ENCODE results near the gene LRRC2.
"Not testable (repeated sequence)": the region's sequence is repeated elsewhere in the genome, so short reads cannot be mapped to it uniquely, and the experiment has no call there.

Gene LRRC2

DNA sequence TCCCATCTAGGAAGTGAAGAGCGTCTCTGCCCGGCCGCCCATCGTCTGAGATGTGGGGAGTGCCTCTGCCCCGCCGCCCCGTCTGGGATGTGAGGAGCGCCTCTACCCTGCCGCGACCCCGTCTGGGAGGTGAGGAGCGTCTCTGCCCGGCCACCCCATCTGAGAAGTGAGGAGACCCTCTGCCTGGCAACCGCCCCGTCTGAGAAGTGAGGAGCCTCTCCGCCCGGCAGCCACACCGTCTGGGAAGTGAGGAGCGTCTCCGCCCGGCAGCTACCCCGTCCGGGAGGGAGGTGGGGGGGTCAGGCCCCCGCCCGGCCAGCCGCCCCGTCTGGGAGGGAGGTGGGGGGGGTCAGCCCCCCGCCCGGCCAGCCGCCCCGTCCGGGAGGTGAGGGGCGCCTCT, 71.6 kb downstream of the LRRC2 start:
- DNase-seq = not testable (repeated sequence)

DNA sequence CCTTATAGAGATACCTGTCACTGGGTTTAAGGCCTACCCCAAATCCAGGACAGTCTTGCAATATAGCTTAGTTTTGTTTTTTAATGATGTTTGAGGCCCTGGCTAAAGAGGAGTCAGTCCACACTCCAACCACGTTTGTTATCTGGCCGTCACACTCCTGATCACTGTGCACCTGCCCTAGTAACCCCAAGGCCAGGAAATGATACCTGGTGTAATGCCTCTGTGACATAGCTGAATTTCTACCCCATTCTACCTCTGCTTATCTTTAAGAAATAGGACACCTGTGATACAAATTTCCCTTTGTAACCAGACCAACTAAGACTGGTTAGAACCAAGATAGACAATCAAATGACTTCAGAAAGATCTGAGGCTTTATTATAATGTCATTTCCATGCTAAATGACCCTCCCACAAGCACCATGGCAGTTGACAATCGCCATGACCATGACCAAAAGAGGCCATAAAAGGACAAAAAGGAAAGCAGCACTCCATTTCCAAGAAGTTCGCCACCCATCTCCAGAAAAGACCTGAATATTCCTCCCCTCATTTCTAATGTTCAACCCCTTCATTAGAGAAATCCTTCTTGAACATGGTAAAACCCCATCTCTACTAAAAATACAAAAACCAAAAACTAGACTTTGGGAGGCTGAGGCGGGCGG, 73.1 kb downstream of the LRRC2 start:
- no peak for DNase-seq

DNA sequence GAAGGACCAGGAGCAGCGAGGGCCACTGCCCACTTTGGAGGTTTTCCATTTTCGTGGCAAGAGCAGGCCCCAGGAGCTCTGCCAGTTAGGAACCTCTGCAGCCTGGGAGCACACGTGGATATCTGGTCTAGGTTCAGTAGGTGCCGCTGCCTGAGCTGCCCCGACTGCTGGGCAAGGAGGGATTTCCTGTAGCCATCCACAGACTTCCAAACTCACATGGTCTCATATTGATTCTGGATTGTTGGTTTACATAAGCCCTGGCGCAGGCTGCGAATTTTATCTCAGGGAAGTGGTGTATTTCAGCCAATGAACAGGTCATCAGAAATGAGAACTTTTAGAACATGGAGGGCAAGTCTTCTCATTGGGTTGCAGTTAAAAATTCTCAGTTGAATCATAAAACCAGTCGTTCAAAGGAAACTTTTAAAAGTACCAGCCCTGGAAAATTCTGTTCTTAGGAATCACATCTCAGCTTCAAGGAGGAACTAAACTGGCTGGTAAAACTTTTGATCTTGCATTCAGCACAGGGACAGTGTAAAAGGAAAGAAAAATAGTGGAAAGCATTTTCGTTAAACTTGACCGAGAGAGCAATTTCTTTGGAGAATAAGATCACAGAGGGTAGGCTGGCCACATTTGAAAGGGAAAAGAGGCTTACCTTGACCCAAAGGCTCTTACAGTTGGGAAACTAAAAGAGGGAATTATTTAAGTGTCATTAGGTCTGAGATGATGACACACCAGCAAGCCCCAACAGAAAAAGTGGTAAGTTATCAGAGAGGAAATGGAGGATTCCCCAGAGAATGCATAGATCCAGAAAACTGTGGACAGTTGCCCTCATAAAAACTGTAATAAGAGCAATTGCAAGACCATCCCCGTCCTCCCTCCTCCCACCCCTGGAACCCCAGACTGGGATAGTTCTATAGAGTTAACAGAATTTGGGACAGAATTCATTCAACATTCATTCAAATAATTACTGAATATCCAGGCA, 74.7 kb downstream of the LRRC2 start:
- DNase-seq = no peak

DNA sequence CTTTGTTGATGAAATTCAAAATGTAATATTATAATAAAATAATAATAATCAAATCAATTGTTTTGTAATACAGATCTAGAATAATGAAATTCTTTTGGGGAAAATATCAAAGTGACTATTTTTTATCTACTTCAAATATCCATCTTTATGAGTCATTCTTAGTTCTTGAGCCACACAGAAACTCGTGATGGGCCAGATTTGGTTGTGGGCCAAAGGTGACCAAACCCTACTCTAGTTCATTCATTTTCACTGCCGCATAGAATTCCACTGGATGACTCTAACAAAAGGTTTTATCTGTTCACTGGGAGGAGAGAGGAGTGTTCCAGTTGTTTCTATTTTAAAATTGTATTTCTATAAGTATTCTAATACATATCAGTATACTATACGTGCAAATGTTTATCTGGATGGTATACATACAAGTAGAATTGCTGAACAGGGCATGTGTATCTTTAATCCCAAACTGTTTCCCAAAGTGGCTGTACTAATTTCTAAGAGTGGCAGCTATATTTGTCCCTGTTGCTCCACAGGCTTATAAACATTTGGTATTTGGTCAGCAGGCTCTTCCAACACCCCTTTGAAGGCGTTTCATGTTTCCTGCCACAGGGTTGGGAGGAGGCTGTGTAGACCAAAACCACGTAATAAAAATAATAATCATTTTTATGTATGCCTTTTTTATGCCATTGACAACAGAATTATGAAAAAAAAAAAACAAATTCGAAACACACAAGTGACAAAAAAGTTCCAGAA, 75.6 kb downstream of the LRRC2 start:
- DNase-seq = no peak

DNA sequence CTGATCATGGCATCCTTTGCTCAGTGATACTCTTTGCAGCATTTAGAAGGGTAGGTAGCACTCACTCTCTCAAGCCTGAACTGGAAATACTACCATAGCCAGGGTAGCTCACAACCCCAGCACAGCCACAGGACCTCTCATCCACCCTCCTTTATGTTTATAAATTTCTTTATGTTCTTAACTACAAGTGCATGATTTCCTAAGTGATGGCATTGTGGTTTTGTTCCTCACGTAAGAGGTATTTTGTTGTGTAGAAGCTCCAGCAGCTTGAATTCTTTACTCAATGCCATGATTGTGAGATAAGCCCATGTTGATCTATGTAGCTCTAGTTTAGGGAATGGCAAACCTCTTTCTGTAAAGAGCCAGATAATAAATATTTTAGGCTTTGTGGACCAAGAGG, 76.2 kb downstream of the LRRC2 start:
- no peak for DNase-seq

DNA sequence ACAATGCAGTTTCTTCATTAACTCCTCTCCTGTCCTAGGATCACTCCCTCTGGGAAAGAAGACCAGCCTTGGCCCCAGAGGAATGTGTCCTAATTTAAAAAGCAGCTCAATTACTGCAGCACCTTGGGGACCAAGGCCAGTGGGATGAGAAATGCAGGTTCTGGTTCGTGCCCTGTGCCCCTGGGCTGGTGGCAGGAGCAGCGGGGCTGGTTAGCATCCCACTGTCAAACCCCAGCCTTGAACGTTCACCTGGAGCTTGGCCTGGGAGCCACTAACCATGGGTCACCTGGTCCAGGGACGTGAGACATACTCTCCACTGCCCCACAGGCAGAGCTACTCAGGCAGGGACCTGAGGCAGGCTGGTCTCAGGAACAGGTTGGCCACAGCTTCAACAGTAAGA, 76.7 kb downstream of the LRRC2 start:
- no peak for DNase-seq

DNA sequence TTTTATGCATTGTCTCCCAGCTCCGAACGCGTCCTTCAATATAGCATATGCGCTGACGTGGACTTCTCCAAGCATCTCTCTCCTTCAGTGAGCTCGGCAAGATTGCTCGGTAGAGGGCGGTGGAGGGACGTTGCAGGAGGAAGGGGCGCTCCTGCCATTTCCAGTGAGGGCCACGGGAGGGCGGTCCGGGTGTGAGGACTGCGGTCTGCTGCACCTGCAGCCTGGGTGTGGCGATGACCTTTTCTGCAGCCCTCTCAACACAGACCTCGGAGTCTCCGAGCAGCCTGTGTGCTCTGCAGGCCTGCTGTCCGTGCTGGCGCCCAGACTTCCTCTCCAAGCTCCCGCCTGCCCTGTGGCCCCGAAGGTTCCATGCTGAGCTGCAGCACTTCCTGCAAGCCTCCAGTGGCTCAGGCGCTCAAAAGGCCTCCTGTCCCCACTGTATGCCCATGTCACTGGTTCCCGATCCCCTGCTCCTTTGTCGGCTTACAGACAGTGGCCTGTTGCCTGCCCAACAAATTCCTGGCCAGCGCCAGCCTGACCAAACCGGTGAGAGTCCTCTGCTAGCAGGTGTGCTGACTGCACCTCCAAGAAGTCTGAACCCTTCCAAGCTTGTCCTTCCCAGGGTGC, 77.3 kb downstream of the LRRC2 start:
- DNase-seq = peak; percentile 89 to 96

DNA sequence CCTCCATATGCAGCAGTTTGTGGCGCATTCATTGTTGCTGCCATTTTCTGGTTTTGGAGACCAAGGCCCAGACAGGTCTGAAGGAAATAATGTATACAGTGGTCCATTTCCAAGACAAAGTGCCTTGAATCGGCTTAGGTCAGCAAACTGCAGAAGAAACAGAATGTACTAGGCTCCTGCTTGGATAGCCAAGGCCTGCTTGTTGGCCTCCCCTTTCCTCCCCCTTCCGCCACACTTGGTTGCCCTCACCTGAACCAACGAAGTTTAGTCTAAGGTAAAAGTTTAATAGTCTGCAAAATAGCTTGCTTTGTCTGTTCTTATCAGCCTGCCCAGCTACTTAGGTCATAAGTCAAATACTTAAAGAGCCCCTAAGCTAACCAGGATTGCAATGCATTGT, 80.3 kb downstream of the LRRC2 start:
- no peak for DNase-seq

DNA sequence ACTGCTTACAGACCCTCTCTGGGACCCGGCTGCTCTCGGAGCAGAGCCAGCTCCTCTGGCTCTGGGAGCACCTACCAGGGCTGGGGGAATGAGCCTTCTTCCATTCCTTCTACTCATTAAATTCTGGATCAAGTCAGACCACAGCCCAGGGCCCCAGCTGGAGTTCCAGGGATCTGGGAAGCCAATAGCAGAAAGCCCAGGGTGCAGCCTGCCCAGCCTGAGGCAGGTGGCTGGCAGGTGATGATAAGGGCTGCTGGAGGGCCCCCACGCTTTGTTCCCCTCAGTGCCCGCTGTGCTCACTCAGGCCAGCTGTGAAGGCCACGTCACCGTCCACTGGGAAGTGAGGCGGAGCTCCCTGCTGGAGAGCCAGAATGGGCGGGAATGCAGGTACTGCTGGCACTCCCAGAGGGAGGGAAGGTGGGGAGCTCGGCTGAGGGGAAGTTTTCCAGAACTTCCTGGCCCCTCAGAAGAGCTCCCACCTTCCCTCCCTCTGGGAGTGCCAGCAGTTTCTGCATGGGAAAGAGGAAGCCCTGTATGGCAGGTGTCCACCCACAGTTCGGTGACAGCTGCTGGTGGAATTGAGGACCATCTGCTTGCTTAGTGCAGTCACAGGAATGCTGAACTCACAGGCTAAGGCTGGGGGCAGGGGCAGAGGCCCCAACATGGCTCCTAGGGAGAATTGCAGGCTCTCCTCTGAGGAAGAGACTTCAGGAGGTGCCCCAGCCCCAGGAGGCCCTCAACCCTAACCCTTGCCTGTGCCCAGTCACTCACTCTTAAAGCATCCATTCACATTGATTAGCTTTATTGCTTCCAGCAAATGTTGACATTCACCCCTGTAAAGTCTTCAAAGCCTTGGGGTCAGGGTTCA, 81.0 kb downstream of the LRRC2 start:
- DNase-seq = no peak

DNA sequence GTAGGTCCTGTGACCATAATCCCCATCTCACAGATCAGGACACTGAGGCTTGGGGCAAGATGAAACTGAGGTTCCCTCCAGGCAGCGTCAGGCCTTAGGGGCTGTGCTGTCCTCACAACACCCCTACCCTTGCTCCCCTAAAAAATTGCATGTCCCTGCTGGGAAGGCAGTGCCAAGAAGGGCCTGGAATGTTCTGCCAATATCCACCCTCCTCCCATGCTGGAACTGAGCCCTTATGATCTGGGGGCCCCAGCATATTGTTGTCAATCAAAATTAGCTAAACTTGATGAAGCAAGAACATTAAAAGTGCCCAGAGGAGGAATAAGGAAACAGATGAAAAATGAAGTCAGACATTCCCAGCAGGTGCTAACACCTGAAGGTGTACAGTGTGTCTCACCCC, 81.7 kb downstream of the LRRC2 start:
- no peak for DNase-seq

DNA sequence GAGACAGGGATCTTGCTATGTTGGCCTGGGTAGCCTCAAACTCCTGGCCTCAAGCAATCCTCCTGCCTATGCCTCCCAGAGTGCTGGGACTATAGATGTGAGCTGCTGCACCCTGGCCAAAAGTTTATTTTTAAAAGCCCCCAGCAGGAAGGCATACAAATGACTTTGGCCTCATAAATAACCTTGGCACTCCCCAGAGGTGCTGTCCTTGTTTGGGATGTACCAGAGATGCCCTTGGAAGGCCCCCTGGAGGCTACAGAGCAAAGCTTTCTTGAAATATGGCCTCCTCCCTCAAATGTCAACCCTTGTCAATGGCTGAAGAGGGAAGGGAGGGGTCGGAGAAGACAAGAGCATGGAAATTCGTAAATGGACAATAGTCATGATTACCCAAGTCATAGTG, 82.3 kb downstream of the LRRC2 start:
- no peak for DNase-seq

DNA sequence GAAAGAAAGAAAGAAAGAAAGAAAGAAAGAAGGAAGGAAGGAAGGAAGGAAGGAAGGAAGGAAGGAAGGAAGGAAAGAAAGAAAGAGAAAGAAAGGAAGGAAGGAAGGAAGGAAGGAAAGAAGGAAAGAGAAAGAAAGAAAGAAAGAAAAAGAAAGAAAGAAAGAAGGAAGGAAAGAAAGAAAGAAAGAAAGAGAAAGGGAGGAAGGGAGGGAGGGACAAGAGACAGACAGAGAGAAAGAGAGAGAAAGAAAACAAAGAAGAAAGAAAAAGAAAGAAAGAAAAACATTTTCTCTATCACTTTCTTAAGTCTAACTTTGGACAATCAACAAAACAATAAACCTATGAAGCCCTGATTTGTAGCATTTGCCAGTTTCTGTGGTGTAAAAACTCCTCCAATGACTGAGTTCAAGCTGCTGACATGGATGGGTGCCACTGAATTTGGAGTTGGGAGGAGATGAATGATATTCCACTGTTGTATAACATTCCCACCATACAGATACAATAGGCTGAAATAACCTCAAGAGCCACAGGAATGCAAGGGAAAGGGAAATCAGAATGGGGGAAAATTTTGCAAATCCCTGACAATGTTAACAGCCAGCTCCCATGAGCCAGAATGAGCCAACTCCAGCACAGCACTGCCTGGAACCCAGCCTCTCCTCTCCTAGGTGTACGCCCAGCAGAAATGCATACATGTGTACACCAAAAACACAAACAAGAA, 83.3 kb downstream of the LRRC2 start:
- DNase-seq = no peak

DNA sequence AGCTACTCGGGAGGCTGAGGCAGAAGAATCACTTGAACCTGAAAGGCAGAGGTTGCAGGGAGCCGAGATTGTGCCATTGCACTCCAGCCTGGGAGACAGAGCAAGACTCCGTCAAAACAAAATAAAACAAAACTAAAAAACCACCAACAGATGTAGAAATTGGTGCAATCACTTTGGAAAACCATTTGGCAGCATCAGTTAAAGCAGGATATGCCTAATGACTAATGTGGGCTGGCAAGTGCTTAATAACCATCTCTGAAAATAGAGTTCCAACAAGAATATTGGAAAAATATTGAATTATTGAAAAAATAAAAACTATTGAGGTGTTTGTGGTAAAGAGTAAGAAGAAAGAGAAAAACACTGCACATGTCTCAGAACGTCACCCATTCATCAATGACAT, 84.5 kb downstream of the LRRC2 start:
- no peak for DNase-seq

DNA sequence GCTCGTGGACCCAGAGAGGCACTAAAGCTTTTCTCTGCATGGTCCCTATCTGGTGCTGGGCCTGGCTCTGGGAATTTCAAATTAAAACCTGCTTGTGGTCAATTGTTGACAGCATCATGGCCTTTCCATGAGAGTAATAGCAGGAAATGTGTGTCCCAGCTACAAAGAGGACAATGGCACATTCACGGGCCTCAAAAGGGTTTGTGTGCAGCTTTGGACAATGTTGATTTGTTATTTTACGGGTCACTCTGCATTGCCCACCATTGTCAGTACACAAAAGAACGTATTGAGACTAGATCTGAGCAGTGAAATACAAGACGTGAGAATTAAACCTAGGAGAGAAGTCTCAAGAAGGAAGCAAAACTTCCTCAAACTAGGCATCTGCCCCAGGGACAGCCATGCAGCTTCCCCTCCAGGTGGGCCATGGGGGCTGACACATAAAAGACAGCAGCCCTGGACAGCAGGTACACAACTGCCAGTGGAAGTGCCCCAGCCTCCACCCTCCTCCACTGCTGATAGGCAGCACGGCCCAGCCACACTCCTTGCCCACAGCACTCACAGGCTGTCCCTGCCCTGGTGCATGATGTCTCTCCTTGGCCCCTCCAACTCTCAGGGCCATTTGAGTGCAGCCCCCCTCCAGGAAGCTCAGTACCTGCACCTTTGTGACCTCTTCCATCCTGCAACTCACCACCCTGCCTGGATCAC, 85.5 kb downstream of the LRRC2 start:
- no peak for DNase-seq

DNA sequence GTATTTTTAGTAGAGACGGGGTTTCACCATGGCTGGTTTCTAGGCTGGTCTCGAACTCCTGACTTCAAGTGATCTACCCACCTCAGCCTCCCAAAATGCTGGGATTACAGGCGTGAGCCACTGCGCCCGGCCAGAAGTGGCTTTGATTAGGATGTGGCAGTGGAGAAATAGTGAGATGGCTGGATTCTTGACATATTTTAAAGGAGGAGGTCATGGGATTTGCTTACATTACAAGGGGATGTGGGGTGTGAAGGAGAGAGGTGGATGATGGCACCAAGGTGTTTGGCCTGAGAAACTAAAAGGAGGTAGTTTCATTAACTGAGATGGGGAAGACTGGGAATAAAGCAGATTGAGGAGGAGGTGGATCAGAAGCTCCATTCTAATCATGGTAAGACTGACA, 86.4 kb downstream of the LRRC2 start:
- no peak for DNase-seq

DNA sequence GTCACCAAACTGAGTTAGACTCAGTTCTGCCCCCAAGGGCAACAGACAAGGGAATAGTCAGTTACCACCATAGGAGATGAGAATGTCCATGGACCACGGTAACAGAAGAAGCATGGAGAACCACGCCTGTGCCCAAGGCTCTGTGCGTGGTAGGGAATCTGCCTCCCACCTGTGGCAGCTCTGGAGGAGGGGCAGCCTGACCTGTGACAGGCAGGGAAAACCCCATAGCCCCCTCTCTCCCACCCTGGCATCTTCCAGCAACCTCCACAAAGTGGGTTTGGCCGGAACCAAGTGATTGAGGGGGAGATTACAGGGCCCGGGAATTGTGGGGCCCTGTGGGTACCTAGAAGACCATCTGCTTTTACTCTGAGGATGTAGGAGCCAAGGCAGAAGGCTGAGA, 87.1 kb downstream of the LRRC2 start:
- no peak for DNase-seq

DNA sequence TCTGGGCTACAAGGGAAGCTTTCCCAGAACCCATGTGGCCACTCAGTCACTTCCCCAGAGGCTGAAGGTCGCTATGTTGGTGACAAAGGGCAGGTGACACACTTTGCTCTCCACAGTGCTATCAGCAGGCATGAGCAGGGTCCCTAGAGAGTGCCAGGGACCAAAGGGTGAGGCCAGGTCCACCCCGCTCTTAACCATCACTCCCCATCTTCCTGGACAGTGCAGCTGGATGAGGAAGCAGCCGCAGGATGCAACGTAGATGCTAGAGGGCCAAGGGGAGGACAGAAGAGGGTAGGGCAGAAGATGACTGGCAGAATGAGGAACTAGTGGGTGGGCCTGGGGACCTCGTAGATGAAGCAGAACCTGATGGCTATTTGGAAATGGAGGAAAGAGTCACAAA, 87.8 kb downstream of the LRRC2 start:
- no peak for DNase-seq

DNA sequence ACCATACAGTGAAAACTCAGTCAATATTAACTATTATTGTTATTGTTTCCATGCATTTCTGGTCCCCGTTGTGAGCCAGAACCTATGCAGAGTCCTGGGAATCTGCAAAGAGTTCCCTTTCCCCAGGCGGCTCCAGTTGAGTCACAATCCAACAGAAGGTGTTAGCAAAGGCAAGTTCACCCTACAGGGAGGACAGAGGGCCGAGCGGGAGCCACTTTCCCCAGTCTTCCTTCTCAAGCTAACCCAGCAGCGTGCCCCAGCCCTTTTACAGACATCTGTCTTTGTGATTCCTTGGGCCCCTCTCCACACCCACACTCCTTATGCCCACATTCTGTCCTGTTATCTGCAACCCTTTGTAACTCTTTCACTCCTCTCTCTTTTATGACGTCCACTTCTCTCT, 88.3 kb downstream of the LRRC2 start:
- DNase-seq = no peak

DNA sequence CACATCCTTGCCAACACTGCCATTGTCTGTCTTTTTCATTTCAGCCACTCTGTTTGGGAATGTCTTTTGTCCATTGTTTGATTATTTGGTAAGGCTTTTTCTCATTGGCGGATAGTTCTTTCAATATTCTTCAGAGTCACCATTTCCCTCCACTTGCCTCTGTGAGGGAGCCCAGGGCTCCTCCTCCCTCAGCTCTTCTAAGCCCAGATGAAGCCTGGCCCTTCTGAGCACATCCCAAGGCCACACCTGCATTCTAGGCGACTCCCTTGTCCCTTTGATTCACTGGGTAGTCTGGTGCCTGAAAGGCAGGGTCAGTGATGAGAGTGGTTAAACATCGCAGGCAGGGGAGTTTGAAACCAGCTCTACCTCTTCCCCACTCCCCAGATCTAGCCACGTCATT, 89.0 kb downstream of the LRRC2 start:
- no peak for DNase-seq

DNA sequence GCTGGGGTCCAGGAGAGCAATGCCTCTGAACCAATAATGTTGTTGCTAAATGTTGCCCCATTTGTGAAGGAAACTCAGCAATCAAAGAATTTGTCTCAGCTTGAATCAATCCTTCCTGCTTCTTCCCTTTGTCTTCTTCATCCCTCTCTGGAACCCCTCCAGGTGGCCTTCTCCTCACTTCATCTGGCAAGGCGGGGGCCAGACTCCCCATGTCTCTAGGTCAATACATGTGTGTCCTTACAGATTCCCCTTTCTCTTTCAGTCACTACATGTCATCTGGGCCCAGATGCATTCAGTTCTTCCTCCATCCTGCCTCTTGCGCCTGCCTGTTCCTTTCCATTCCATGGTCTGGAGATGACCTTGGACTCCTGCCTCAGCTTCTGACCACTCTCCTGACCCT, 93.4 kb downstream of the LRRC2 start:
- DNase-seq = no peak

DNA sequence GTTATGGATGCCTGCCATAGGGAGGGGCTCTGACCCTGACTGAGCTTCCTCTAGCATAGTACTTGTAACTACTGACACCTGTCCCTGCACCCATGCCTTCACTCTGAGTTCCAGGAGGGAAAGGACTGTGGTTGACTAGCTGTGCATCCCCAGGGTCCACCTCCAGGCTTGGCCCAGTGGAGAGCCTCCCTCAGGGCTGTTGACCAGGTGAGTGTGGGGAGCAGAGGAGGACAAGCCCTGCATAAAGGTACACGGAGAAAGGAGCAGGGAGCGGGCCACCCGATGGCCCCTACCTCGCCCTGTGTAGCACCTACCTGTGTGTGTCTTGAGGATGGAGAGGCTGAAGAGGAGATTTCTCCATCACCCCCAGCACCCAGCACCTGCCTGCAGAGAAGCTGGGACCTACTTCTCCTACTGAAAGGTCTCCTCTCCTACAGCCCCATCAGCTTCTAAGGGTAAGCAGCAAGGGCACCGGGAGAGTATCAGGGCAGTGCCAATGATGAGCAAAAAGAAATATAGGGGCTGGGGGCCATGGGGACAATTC, 94.7 kb downstream of the LRRC2 start:
- DNase-seq = no peak
